Right lung (tissue), 10 donors: ENCODE measurements around the gene IPO5. TPM values are rescaled to one million over a fixed set of nuclear protein-coding genes. Genes with fewer than 3 reads are reported as not detected.

Experiments
- DNase-seq, 2 donors: peaks; one replicate each; pipeline ENCODE4 v3.0.0-alpha.2; 2013
- long read RNA-seq, 8 donors: transcript quantifications; one replicate each; lab custom pipeline, GENCODE V29; 2026
- polyA plus RNA-seq, 5 donors: library from polyadenylated mRNA; unstranded; fragments of 120-200 nt; gene quantifications; one replicate each; pipeline versions ENCODE4 v1.2.1 to v1.2.3, GENCODE V29; 2013; ENCODE audit warnings: inconsistent platforms in 1 of 5, low replicate concordance in 1 of 5; ENCODE audit not compliant: insufficient read length in 5 of 5, insufficient read depth in 1 of 5

IPO5 gene
- 100 to 1,000 TPM; 121 to 169 (median 157) TPM for polyA plus RNA-seq
- long read RNA-seq, donor 1, transcript IPO5-222 (26 exons, 3,419 nt), result major isoform, 23 of 41 reads
- long read RNA-seq, donor 1, partial matches to known transcripts, result 14 of 41 reads
- long read RNA-seq, donor 1, other reads (novel, unspliced or antisense), result 0 of 41 reads
- long read RNA-seq, donor 2, transcript IPO5-222 (26 exons, 3,419 nt), result major isoform, 7 of 24 reads
- long read RNA-seq, donor 2, partial matches to known transcripts, result 15 of 24 reads
- long read RNA-seq, donor 2, other reads (novel, unspliced or antisense), result 0 of 24 reads
- long read RNA-seq, donor 3, transcript IPO5-222 (26 exons, 3,419 nt), result major isoform, 9 of 15 reads
- long read RNA-seq, donor 3, partial matches to known transcripts, result 6 of 15 reads
- long read RNA-seq, donor 3, other reads (novel, unspliced or antisense), result 0 of 15 reads
- long read RNA-seq, donor 4, transcript IPO5-222 (26 exons, 3,419 nt), result major isoform, 5 of 22 reads
- long read RNA-seq, donor 4, partial matches to known transcripts, result 16 of 22 reads
- long read RNA-seq, donor 4, other reads (novel, unspliced or antisense), result 0 of 22 reads
- long read RNA-seq, donor 5, transcript IPO5-222 (26 exons, 3,419 nt), result major isoform, 11 of 48 reads
- long read RNA-seq, donor 5, partial matches to known transcripts, result 36 of 48 reads
- long read RNA-seq, donor 5, other reads (novel, unspliced or antisense), result 0 of 48 reads
- long read RNA-seq, donor 6, transcript IPO5-222 (26 exons, 3,419 nt), result major isoform, 15 of 53 reads
- long read RNA-seq, donor 6, partial matches to known transcripts, result 37 of 53 reads
- long read RNA-seq, donor 6, other reads (novel, unspliced or antisense), result 0 of 53 reads
- long read RNA-seq, donor 7, transcript IPO5-222 (26 exons, 3,419 nt), result major isoform, 7 of 26 reads
- long read RNA-seq, donor 7, partial matches to known transcripts, result 18 of 26 reads
- long read RNA-seq, donor 7, other reads (novel, unspliced or antisense), result 0 of 26 reads
- long read RNA-seq, donor 8, partial matches to known transcripts, result 0 of 5 reads
- long read RNA-seq, donor 8, other reads (novel, unspliced or antisense), result 0 of 5 reads

DNA sequence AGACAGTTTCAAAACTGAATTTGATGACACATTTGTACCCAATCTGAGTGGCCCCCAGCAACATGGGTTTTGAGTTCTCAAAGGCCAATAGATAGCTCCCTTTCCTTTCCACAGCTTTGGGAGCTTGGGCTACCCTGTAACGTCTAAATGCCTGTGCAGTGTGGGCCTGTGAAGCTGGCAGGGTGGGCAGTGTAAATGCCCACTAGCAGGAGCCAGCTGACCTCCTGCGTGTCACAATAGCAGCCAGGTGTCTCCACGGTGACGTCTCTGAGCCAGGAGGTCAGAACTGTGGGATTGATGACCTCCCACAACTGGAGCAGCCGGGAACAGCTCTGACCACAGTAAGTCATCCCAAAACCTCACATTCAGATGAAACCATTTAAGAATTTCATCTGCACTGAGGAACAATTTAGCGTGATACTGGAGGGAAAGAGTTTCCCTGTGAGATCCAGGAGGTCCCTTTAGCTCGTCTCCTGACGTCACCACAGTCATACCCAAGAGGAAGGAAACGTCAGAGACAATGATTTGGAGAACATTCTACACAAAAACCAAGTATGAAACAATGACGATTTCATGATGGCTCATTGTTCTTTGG lies at the start of gene IPO5:
IPO5 (plus strand) TSS at position 300 of the 595 bp plus-strand sequence. CDS start 23,022 bp downstream, outside the sequence.
- DNase-seq, result no peak

DNA sequence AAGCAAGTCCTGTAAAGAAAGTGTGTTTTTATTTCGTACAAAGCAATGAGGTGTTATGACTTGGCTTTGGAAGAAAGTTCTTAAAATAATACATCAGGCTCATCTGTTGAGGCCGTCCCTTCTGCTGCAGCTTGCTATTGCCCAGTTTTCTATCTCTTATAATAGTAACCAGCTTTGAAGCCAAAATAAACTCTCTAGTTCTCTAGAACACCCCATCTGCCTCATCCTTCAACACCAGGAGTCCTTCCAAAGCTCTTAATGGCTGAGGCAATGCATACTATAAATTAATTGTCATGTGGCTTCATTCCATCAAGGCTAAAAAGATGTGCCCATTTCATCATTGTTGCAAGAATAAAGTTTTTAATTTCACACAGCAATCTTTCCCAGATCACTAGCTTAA lies 49.4 kb upstream of the IPO5 start:
- DNase-seq, result no peak

DNA sequence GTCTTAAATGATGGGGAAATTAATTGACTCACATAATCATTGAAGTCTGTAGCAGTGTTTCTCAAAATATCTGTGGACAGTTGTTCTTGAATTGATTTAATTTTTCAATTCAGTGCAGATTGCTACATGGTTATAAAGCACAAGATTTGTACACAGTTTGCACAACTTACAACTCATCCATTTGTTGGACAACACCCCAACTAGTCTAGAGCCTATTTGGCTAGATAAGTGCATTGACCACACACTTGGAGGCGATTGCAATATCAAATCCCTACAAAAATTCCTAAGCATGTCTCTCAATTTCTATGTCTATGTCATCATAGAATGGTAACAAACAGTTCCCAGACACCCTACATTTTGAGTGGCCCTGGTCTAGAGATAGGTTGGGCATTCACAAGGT lies 48.0 kb upstream of the IPO5 start:
- no peak for DNase-seq

DNA sequence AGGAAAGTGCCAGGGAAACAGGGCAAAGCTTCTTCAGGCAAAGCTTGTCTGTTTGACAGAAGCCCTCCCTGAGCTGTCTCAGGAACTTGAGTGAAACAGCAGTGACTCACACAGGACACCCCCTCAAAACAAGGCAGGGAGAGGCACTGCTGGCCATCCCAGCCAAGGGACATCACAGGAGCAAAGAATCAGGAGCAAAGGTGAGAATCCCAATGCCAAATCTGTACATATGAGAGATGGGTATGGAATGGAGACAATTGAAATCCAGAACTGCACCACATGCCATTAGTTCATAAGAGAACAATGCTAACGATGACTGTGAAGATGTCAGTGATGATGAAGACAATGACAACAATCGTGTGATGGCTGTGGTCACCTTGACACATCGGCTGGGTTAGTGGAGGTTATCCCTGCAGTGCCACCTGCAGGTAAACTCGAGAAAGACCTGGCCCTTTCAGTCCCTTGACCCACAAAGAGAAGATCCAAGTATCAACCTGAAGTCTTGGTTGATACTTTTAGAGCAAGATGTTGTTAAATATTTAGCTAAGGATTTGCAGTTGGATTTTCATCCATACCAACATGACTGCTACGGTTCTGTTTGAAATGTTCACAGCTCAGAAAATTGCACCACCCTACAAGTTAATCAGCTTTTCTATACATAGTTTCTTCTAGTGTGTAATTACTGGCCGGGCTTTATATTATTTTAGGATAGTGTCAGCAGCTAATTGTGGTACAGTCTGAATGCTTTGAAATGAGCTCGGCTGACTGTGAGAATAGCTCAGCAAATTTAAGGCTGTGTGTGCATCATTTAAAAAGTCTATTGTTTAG lies 42.0 kb upstream of the IPO5 start:
- no peak for DNase-seq

DNA sequence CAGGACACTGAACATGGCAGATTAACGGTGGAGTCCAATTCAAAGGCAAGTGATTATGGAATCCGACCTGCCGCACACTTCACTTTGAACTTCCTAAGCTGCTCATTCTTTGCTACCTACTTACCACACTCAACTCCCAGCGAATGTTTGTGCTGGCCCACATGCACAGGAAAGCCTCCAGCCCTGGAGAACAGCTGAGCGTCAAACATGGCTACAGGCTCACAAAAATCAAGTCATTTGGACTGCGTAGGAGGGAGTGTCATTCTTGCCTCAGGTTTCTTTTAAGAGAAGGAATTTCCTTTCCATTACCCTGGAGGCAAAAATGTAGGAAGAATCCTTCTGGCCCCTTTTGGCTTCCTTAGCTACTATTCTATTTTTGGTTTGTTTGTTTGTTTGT lies 41.3 kb upstream of the IPO5 start:
- no peak for DNase-seq

GRCh38 chr13:97913206-97913605 lies 40.3 kb upstream of the IPO5 start:
- DNase-seq, result no peak

DNA sequence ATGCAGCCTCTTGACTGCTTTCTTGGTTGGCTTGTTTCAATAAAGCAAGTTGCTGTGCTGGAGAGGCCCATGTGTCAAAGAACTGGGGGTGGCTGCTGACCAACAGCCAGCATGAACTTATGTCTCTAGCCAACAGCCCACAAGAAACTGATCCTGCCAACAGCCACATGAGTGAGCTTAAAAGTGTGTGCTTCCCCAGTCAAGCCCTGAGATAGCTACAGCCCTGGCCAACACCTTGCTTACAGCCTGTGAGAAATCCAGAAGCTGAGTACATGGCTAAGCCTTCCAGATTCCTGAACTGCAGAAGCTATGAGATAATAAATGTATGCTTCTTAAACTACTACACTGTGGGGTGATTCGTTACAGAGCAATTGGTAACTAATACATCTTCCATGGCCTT lies 38.9 kb upstream of the IPO5 start:
- DNase-seq, result no peak

GRCh38 chr13:97921176-97921816 lies 32.2 kb upstream of the IPO5 start:
- DNase-seq, result no peak

DNA sequence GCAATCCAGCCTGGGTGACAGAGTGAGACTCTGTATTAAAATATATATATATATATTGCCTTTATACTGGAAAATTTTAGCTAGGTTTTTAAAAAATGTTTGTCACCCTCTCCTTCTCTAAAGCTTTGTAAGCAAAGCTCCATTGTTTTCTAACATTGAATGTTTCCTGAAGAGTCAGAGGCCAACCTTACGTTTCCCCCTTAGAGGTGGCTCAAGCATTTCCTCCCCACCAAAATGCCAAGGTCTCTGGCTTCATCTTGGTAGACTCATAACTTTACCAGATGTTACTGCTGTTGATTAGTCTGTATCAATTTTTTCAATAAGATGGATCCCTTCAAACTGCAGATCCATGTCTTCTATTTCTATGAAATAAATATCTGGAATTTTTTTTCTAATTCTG lies 25.2 kb upstream of the IPO5 start:
- DNase-seq, result no peak

DNA sequence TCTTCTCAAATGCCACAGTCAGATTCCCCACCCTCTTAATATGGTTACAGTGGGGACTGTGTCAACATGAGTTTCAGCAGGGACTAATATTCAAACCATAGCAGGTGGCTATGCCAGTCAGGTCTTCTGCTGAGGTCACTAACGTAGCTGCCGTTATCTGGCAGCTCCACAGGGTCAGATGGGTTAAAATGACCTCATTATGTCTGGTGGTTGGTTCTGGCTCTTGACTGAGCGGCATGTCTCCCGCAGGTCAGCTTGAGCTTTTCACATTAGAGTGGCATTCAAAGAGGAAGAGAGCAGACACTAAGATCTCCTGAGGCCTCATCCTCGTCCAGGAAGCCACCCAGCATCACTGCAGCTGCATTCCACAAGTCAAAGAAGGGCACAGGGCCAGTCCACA lies 21.4 kb upstream of the IPO5 start:
- DNase-seq, result no peak

GRCh38 chr13:97932647-97933046 lies 20.8 kb upstream of the IPO5 start:
- DNase-seq, result no peak

- DNase-seq, result no peak
These were observed 19.7 kb upstream of the IPO5 start for GRCh38 chr13:97933776-97934175.

GRCh38 chr13:97934590-97934989 lies 18.9 kb upstream of the IPO5 start:
- no peak for DNase-seq

- DNase-seq, result no peak
These were observed 18.4 kb upstream of the IPO5 start for GRCh38 chr13:97935071-97935470.

DNA sequence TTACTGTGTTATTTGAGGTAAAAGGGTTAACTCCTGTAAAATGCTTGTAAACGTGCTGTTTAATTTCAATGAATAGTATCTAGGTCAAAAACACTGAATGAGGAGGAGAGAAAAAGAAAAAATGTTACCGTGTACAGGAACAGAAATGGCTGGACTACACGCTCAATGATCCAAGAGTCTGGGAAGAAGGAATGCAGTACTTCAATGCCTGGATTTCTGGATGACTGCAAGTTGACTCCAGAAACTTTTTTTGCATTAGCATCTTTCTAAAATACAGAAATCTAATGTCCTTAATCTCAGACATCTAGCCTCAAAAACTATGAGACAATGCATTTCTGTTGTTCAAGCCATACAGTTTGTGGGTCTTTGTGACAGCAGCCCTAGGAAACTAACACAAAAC lies 17.4 kb upstream of the IPO5 start:
- DNase-seq, result no peak

DNA sequence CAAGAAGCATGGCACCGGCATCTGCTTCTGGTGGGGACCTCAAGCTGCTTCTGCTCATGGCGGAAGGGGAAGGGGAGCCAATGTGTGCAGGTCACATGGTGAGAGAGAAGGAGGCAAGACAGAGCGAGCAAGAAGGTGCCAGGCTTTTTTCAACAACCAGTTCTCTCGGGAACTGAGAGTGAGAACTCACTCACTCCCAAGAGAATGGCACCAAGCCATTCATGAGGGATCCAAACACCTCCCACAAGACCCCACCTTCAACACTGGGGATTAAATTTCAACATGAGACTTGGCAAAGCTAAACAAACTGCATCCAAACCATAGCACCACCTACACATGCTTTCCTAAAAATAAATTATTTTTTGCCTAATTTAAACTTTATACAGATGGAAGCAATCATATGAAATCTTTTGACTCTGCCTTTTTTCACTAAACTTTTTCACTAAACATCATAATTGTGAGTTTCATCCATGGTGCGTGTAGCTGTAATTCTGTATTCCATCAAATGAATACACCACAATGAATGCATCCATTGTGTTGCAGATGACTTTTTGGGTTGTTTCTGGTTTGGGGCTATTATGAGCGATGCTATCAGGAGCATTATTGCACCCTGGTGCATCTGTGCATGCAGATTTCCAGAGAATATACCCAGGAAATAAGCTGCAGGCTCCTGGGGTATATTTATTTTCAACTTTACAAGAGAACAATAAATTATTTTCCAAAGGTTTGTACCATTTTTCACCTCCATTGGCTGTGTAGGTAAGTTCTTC lies 14.6 kb upstream of the IPO5 start:
- no peak for DNase-seq

DNA sequence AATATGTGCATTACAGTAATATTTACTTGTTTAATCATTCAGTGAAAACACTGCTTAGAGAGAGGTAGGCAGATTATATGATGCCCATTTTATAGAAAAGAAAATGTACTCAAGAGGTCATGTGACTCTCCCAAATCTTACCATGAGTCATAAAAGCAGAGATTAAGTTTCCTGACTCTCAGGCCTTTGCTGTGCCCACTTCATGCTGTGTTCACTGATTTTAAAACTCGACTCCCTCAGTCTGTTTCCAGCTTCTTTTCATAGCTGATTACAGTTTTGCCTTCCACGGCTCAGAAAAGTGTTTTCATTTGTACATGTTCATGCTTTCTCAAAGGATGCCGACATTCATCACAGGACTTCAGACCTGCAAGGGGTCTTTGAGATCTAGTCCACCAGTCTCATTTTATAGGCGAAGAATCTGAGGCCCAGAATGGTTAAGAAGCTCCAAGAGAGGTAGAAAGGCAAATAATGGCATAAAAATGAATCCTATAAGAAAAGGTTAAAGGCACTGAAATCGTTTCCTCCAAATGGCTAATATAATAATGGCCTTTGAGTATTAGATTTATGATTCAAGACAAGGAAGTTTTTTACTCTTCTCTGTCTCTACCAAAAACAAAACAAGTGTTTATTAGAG lies 9.0 kb upstream of the IPO5 start:
- DNase-seq, result no peak

GRCh38 chr13:97945342-97945741 lies 8.1 kb upstream of the IPO5 start:
- no peak for DNase-seq

- no peak for DNase-seq
These were observed 7.6 kb upstream of the IPO5 start for GRCh38 chr13:97945792-97946419.
